Sigmoid colon (tissue), 7 donors: ENCODE results near the gene KCTD17. TPM values are rescaled to one million over a fixed set of nuclear protein-coding genes. Genes with fewer than 3 reads are reported as not detected.

Experiments used
- DNase-seq: peaks from one replicate; pipeline ENCODE4 v3.0.0-alpha.2; 2019
- H3K27ac ChIP-seq, 4 donors: fragments of 200-600 bp; sonication (generic); one replicate each; pipeline ENCODE4 v1.5.1; 2016 to 2019; ENCODE audit warnings: mild to moderate bottlenecking in 1 of 4
- H3K27me3 ChIP-seq, 3 donors: fragments of 200-600 bp; sonication (generic); one replicate each; pipeline ENCODE4 v1.5.1; 2019; ENCODE audit warnings: mild to moderate bottlenecking in 1 of 3
- H3K36me3 ChIP-seq, 4 donors: fragments of 200-600 bp; sonication (generic); one replicate each; pipeline ENCODE4 v1.5.1; 2016 to 2019
- H3K4me1 ChIP-seq, 4 donors: fragments of 200-600 bp; sonication (generic); one replicate each; pipeline ENCODE4 v1.5.1; 2017 to 2019
- H3K4me3 ChIP-seq, 4 donors: fragments of 200-600 bp; sonication (generic); one replicate each; pipeline ENCODE4 v1.5.1; 2017 to 2019; ENCODE audit warnings: mild to moderate bottlenecking in 2 of 4, moderate library complexity in 1 of 4
- H3K9me3 ChIP-seq, 4 donors: fragments of 200-600 bp in 3 of 4; sonication (generic) in 3 of 4; one replicate each; pipeline versions ENCODE4 v1.5.1 to v1.6.1; 2013 to 2019
- CTCF ChIP-seq, 4 experiments: fragments of 450-650 bp in 3 of 4; fragments of 200-600 bp in 1 of 4; IDR thresholded peaks; one replicate each; pipeline ENCODE4 v1.5.1; 2016 to 2019; ENCODE audit warnings: antibody characterized with exemption in 4 of 4, mild to moderate bottlenecking in 3 of 4, moderate library complexity in 2 of 4
- EP300 ChIP-seq, 4 donors: sonication (generic); formaldehyde crosslinking; IDR thresholded peaks; one replicate each; pipeline ENCODE4 v1.6.1; 2017; ENCODE audit warnings: antibody characterized with exemption in 4 of 4
- POLR2A ChIP-seq, 2 donors: fragments of 450-650 bp; IDR thresholded peaks; one replicate each; pipeline ENCODE4 v1.6.1; 2016; ENCODE audit warnings: antibody characterized with exemption in 2 of 2, mild to moderate bottlenecking in 2 of 2, moderate library complexity in 2 of 2
- POLR2AphosphoS5 ChIP-seq, 4 donors: sonication (generic); formaldehyde crosslinking; IDR thresholded peaks; one replicate each; pipeline ENCODE4 v1.6.1; 2017; ENCODE audit warnings: antibody characterized with exemption in 4 of 4
- WGBS, 2 donors: extraction: QIAGEN DNeasy Blood & Tissue Kit; methylation state at CpG; one replicate each; pipeline ENCODE4 v1.1.7; 2013; 5-methylcytosine and 5-hydroxymethylcytosine counted together
- intact Hi-C: fragments of 100-400 bp; cut with DNase I; formaldehyde crosslinking; loops from one replicate; pipeline ENCODE4 v1.15.1; 2023
- polyA plus RNA-seq, 3 donors: library from polyadenylated mRNA; stranded (reverse); fragments of 200-250 nt; gene quantifications; one replicate each; pipeline ENCODE4 v1.2.3, GENCODE V29; 2013
- total RNA-seq, 4 donors: library from RNA; depleted of rRNA; stranded (reverse); fragments of >200 nt; gene quantifications; one replicate each; pipeline ENCODE4 v1.1.0, GENCODE V29; 2016
- donor health status: healthy with polysubstance abuse.
- donor health status: Bipolar disorder and iron deficiency.
- donor health status: healthy.

KCTD17 gene
- total and polyA plus RNA-seq, 7 donors: 17.8 to 55.5 (median 30.1) TPM

GRCh38 chr22:37048133-37048532 is 3.4 kb upstream of the KCTD17 start:
- intact Hi-C loops: loop anchor here (10.0 kb wide), 1 partner anchor 263 kb away; no protein-coding TSS in a partner anchor
- peaks cover 0 to 20% (median 18%) of the 10 kb centered on the region in 4 donors for H3K4me1 ChIP-seq
- H3K9me3 ChIP-seq: no peaks in the 10 kb centered on the region
- peaks cover 0 to under 1% (median 0%) of the 10 kb centered on the region in 3 donors for H3K27me3 ChIP-seq
- TF ChIP-seq POLR2AphosphoS5 (IDR thresholded peaks at IDR 0.05) (no peak), CTCF (IDR thresholded peaks at IDR 0.05) (no peak), EP300 (IDR thresholded peaks at IDR 0.05) (no peak), POLR2A (IDR thresholded peaks at IDR 0.05) (no peak)
- no peak for DNase-seq
- peaks cover 0 to 1% (median under 1%) of the 10 kb centered on the region in 4 donors for H3K36me3 ChIP-seq
- WGBS, 2 donors: 91% methylated on average over 6 of the region's 6 CpGs
- H3K4me3 ChIP-seq: no peak overlapping the region
- H3K27ac ChIP-seq: no peak overlapping the region

- H3K27me3 ChIP-seq: no peaks in the 10 kb centered on the region
- no peak overlapping the region for H3K27ac ChIP-seq
- WGBS, 2 donors: 87 to 89% methylated on average over 2 of the region's 2 CpGs
- H3K36me3 ChIP-seq: peaks cover 0 to 9% (median 3%) of the 10 kb centered on the region in 4 donors
- intact Hi-C loops: loop anchor here (10.0 kb wide), 1 partner anchor 264 kb away; no protein-coding TSS in a partner anchor
- no peaks in the 10 kb centered on the region for H3K9me3 ChIP-seq
- H3K4me3 ChIP-seq: no peak overlapping the region
- TF ChIP-seq POLR2A (IDR thresholded peaks at IDR 0.05) (no peak), EP300 (IDR thresholded peaks at IDR 0.05) (no peak), CTCF (IDR thresholded peaks at IDR 0.05) (no peak), POLR2AphosphoS5 (IDR thresholded peaks at IDR 0.05) (no peak)
- H3K4me1 ChIP-seq: peaks cover 0 to 26% (median 18%) of the 10 kb centered on the region in 4 donors
- DNase-seq: no peak
These were observed 2.3 kb upstream of the KCTD17 start for GRCh38 chr22:37049224-37049623.

- Histone ChIP-seq H3K4me3 (peak overlapping the region in 3 of 4 donors; percentile 77 to 87 (median 87)), H3K27me3 (no peaks in the 10 kb centered on the region), H3K27ac (peak overlapping the region in 2 of 4 donors; percentile 22 to 53), H3K36me3 (peaks cover 0 to 24% (median 3%) of the 10 kb centered on the region in 4 donors), H3K4me1 (peaks cover 0 to 26% (median 18%) of the 10 kb centered on the region in 4 donors), H3K9me3 (no peaks in the 10 kb centered on the region)
- no peak for DNase-seq
- intact Hi-C loops: loop anchor here (2.0 to 10.0 kb wide), 2 partner anchors 30 to 196 kb away; no protein-coding TSS in a partner anchor
- TF ChIP-seq POLR2AphosphoS5 (IDR thresholded peaks at IDR 0.05) (no peak), EP300 (IDR thresholded peaks at IDR 0.05) (no peak), CTCF (IDR thresholded peaks at IDR 0.05) (no peak), POLR2A (IDR thresholded peaks at IDR 0.05) (no peak)
- 58 to 78% methylated on average over 6 of the region's 6 CpGs for WGBS, 2 donors
These were observed 629 bp upstream of the KCTD17 start for GRCh38 chr22:37050913-37051312.

- no peaks in the 10 kb centered on the region for H3K9me3 ChIP-seq
- no peak for TF ChIP-seq POLR2A (IDR thresholded peaks at IDR 0.05)
- no peak for TF ChIP-seq POLR2AphosphoS5 (IDR thresholded peaks at IDR 0.05)
- TF ChIP-seq EP300 (IDR thresholded peaks at IDR 0.05): no peak
- TF ChIP-seq CTCF (IDR thresholded peaks at IDR 0.05): no peak
- H3K27me3 ChIP-seq: no peaks in the 10 kb centered on the region
- H3K36me3 ChIP-seq: peaks cover 0 to 41% (median 12%) of the 10 kb centered on the region in 4 donors
- DNase-seq: no peak
- 89 to 91% methylated on average over 25 of the region's 25 CpGs for WGBS, 2 donors
- H3K4me3 ChIP-seq: peak overlapping the region; percentile 57 to 87 (median 82)
- peak overlapping the region in 1 of 4 donors; percentile 47 for H3K27ac ChIP-seq
- intact Hi-C loops: loop anchor here (10.0 kb wide), 1 partner anchor 198 kb away; no protein-coding TSS in a partner anchor
- H3K4me1 ChIP-seq: peaks cover 0 to 26% (median 18%) of the 10 kb centered on the region in 4 donors
These were observed 1.1 kb downstream of the KCTD17 start for GRCh38 chr22:37052386-37053309.
